Measurements from ENCODE around the gene FILIP1L. TPM values are rescaled to one million over a fixed set of nuclear protein-coding genes. Genes with fewer than 3 reads are reported as not detected.

The FILIP1L gene
- total RNA-seq, 2 donors from 2014 or later = 370 to 630 TPM

- intact Hi-C loops (cut with DNase I) = no loop called here
- DNase-seq (ENCODE audit: low spot score) = no peak
Measured at GRCh38 chr3:99928771-99929744, 185.2 kb downstream of the FILIP1L start.

GRCh38 chr3:99927671-99928457 lies 186.4 kb downstream of the FILIP1L start:
- no peak for DNase-seq (ENCODE audit: low spot score)
- intact Hi-C loops (cut with DNase I) = no loop called here

GRCh38 chr3:99925584-99926230 lies 188.6 kb downstream of the FILIP1L start:
- intact Hi-C loops (cut with DNase I) = no loop called here
- DNase-seq (ENCODE audit: low spot score) = no peak

GRCh38 chr3:99923873-99924272 lies 190.4 kb downstream of the FILIP1L start:
- DNase-seq (ENCODE audit: low spot score) = no peak
- intact Hi-C loops (cut with DNase I) = no loop called here

- no peak for DNase-seq (ENCODE audit: low spot score)
- intact Hi-C loops (cut with DNase I) = no loop called here
Measured at GRCh38 chr3:99921986-99922385, 192.3 kb downstream of the FILIP1L start.

GRCh38 chr3:99921377-99921695 lies 193.0 kb downstream of the FILIP1L start:
- DNase-seq (ENCODE audit: low spot score) = no peak
- intact Hi-C loops (cut with DNase I) = no loop called here

- intact Hi-C loops (cut with DNase I) = no loop called here
Measured at GRCh38 chr3:99920481-99921376, 193.6 kb downstream of the FILIP1L start.

GRCh38 chr3:99919694-99920093 lies 194.6 kb downstream of the FILIP1L start:
- intact Hi-C loops (cut with DNase I) = no loop called here
- DNase-seq (ENCODE audit: low spot score) = no peak

More at GRCh38 chr3:99920481-99921376, 193.6 kb downstream of the FILIP1L start:
- peak; percentile 89 for DNase-seq (ENCODE audit: low spot score)

- intact Hi-C loops (cut with DNase I) = no loop called here
- DNase-seq (ENCODE audit: low spot score) = no peak
Measured at GRCh38 chr3:99918715-99919114, 195.6 kb downstream of the FILIP1L start.

- intact Hi-C loops (cut with DNase I) = no loop called here
- DNase-seq (ENCODE audit: low spot score) = no peak
Measured at GRCh38 chr3:99915906-99916432, 198.3 kb downstream of the FILIP1L start.

GRCh38 chr3:99911433-99911832 lies 202.9 kb downstream of the FILIP1L start:
- intact Hi-C loops (cut with DNase I) = no loop called here

GRCh38 chr3:99910752-99911290 lies 203.5 kb downstream of the FILIP1L start:
- no peak for DNase-seq (ENCODE audit: low spot score)
- intact Hi-C loops (cut with DNase I) = no loop called here

More at GRCh38 chr3:99911433-99911832, 202.9 kb downstream of the FILIP1L start:
- DNase-seq (ENCODE audit: low spot score) = no peak

GRCh38 chr3:99909714-99910495 lies 204.4 kb downstream of the FILIP1L start:
- no peak for DNase-seq (ENCODE audit: low spot score)
- intact Hi-C loops (cut with DNase I) = no loop called here

- intact Hi-C loops (cut with DNase I) = no loop called here
- no peak for DNase-seq (ENCODE audit: low spot score)
Measured at GRCh38 chr3:99907959-99908544, 206.2 kb downstream of the FILIP1L start.

GRCh38 chr3:99903869-99904268 lies 210.4 kb downstream of the FILIP1L start:
- no peak for DNase-seq (ENCODE audit: low spot score)
- intact Hi-C loops (cut with DNase I) = no loop called here

- no peak for DNase-seq (ENCODE audit: low spot score)
- intact Hi-C loops (cut with DNase I) = no loop called here
Measured at GRCh38 chr3:99902091-99902490, 212.2 kb downstream of the FILIP1L start.

GRCh38 chr3:99901200-99901926 lies 212.9 kb downstream of the FILIP1L start:
- intact Hi-C loops (cut with DNase I) = no loop called here
- DNase-seq (ENCODE audit: low spot score) = no peak

Measured in posterior vena cava (tissue), 2 donors.